GM12892 (cell line): Measurements from ENCODE around the gene G3BP2.

Experiments used
- POLR2A ChIP-seq: IDR thresholded peaks from 2 replicates; pipeline ENCODE4 v1.6.1; 2011; ENCODE audit warnings: low read depth, low read length, control low read depth
- POLR2AphosphoS5 ChIP-seq: IDR thresholded peaks from 2 replicates; pipeline ENCODE4 v1.6.1; 2011; ENCODE audit warnings: low read depth, low read length, control low read depth
- TAF1 ChIP-seq: IDR thresholded peaks from 2 replicates; pipeline ENCODE4 v1.6.1; 2011; ENCODE audit warnings: low read depth, mild to moderate bottlenecking, control low read depth, low read length, borderline replicate concordance

DNA sequence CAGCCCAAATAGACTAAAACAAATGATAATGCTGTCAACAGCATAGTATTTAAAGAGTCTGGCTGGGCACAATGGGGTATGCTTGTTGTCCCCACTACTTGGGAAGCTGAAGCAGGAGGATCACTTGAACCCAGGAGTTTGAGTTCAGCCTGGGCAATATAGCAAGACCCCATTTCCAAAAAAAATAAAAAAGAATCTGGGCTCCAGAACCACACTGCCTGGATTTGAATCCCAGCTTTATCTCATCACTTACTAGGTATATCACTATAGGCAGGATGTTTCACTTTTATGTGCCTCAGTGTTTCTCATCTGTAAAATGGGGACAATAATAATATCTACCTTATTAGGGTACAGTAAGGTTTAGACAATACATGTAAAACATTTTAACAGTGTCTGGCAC, 5.3 kb upstream of the G3BP2 start:
- no peak for TF ChIP-seq POLR2A
- no peak for TF ChIP-seq POLR2AphosphoS5
- TF ChIP-seq TAF1: no peak
